WI38 (cell line): ENCODE measurements around the gene CDKN1A.

ENCODE experiments used
- H3K4me3 ChIP-seq: 2 replicates; pipeline ENCODE4 v1.5.1; 2011; ENCODE audit warnings: low read depth, mild to moderate bottlenecking, control low read depth, low read length
- CTCF ChIP-seq: IDR thresholded peaks from 2 replicates; pipeline ENCODE4 v1.5.1; 2012; ENCODE audit warnings: low read depth, mild to moderate bottlenecking, control low read depth, low read length

CDKN1A gene

GRCh38 chr6:36657942-36658544 lies 20.5 kb upstream of the CDKN1A start:
- no peak for TF ChIP-seq CTCF

GRCh38 chr6:36659271-36659670 lies 19.2 kb upstream of the CDKN1A start:
- TF ChIP-seq CTCF, result no peak
- no peak overlapping the region for H3K4me3 ChIP-seq

More at GRCh38 chr6:36657942-36658544, 20.5 kb upstream of the CDKN1A start:
- H3K4me3 ChIP-seq, result no peak overlapping the region

DNA sequence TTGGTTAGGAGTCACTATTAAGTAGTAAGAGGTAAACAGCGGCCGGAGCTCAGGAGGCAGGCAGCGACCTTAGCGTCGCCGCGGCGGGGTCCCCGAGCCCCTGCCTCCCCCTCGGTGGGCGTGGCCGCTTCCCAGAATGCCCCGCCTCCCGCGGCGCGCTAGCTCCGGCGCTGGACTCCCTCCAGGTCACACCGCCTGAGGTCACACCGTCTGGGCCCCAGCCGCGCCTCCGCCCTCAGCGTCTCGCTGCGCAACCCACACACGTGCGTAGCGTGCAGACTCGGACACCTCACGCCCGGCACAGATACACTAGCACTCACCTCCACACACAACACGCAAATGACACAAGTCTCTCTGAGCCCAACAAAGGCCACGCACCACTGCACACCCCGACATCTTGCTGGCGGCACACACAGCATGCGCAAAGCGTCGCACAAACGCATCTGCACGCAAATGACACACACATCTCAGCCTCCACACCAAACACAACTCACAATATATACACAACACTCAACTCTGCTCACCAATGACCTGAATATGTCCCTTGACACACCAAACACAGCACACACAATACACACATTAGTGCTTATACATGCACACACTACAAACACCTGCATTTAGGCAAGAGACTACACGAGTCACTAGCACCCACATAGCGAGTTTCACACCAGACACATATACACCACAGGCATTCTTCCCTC lies 17.6 kb upstream of the CDKN1A start:
- TF ChIP-seq CTCF, result no peak
- no peak overlapping the region for H3K4me3 ChIP-seq

GRCh38 chr6:36662380-36662779 lies 16.1 kb upstream of the CDKN1A start:
- no peak overlapping the region for H3K4me3 ChIP-seq
- TF ChIP-seq CTCF, result no peak

DNA sequence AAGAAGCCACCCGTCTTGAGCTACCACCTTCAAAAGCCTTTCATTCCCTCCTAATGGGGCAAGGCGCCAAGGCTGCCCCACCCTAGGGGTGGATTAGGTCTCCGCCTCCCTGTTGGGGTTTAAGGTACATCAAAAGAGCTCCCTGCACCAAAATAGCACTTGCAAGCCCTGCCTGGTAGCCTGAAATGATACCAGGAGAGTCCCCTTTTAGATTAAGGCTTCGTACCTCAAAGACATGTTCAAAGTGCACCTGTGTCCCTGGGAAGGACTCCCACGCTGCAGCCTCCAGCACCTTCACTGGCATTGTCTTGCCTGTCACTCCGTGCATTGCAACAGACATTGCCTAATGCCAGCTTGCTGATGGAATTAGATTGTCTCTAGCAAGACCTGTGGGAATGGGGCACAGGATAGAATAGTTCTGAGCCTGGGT lies 15.7 kb upstream of the CDKN1A start:
- H3K4me3 ChIP-seq, result no peak overlapping the region

DNA sequence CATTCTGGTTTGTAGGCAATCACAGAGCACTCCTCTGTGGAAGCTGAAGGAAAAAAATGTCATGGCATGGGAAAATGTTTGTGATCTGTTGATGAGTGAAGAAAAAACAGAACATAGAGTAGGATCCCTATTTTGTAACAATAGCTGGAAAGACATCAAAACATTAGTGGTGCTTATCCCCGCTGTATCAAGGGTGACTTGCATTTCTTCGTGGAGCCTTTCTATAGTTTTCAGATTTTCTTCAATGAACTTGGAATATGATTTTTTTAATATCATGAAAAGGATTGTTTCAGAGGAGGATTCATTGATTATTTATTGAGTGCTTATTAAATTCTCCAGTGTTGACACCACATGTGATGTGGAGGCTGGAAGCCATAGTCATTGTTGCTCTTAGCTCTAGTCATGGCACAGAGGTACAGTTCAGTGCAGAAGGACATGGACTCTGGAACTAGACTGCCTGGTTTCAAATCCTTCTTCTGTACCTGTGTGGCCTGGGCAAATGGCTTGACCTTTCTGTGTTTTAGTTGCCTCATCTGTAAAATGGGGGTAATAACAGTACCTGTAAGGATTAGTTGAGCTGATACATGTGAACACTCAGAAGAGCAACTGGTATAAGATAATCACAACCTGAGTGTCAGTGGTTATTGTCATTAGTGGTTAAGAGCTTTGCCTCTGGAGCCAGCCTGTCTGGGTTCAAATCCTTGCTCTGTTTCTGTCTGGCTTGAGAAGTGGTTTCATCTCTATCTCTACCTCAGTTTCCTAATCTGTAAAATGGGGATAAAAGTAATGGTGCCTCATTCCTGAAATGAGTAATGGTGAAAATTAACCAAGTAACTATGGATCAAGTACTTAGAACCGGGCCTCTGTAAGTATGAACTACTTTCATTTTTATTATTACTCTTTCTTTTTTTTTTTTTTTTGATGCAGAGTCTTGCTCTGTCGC lies 14.7 kb upstream of the CDKN1A start:
- no peak for TF ChIP-seq CTCF
- no peak overlapping the region for H3K4me3 ChIP-seq

More for the DNA sequence above, 15.7 kb upstream of the CDKN1A start:
- TF ChIP-seq CTCF, result no peak

DNA sequence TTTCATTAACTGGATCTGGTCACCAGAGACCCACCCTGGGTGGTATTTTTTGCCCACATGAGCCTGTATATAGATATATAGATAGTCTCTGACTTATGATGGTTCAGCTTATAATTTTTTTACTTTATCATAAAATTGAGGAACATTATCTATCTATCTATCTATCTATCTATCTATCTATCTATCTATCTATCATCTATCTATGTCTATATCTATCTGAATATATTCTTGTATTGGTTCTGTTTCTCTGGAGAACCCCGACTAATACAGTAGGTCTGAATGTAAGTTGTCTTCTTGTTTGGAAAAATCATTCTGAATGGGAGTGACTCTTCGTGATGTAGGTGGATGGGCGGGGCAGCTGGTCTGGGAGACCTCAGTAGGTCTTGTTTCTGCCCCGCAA lies 13.3 kb upstream of the CDKN1A start:
- H3K4me3 ChIP-seq, result no peak overlapping the region
- TF ChIP-seq CTCF, result no peak
